ENCODE results near the gene THAP9. TPM values are rescaled to one million over a fixed set of nuclear protein-coding genes. Genes with fewer than 3 reads are reported as not detected.

THAP9 gene
- total RNA-seq, 1 experiment from 2014 or later = 7.9 TPM

DNA sequence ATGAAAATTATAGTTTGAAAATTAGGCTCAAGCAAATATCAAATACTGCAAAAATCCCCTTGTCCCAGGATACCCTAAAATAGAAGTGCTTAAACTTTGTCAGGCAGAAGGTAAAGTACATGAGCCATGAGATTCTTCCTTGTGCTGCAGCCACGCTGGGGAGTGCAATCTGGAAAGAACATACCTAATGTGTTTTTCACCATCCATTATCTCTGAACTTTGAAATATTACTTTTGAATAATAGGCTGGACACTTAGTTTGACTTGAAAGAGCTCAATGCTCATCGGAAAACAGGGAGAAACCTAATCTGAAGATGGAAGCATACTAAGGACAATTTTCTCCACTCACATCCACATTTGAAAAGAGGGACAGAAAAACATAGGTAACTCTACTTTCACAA, 18.9 kb downstream of the THAP9 start:
- H3K4me3 Mint-ChIP-seq (ENCODE audit: unreplicated experiment) = no peak overlapping the region
- CTCF ChIA-PET = no interaction called here
- no TSS peak for BruUV-seq (replicated peaks)

DNA sequence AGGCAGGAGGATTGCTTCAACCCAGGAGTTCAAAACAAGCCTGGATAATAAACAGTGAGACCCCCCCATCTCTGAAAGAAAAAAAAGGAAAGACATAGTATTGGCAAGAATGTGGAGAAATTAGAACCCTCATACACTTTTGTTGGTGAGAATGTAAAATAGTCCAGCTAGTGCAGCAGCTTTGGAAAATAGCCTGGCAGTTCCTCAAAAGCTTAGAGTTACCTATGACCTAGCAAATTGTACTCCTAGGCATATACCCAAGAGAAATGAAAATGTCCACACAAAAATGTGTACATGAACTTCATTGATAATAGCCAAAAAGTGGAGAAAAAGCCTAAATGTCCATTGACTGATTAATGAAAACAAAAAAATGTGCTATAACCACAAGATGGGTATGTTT, 21.3 kb downstream of the THAP9 start:
- Mint-ChIP-seq H3K9me3 (ENCODE audit: unreplicated experiment) (no peaks in the 10 kb centered on the region), H3K4me3 (ENCODE audit: unreplicated experiment) (no peak overlapping the region), H3K27ac (ENCODE audit: unreplicated experiment) (no peak overlapping the region), H3K27me3 (ENCODE audit: insufficient read depth, unreplicated experiment) (no peaks in the 10 kb centered on the region), H3K4me1 (ENCODE audit: low read depth, unreplicated experiment) (no peaks in the 10 kb centered on the region), H3K36me3 (ENCODE audit: insufficient read depth, unreplicated experiment) (peaks cover 6% of the 10 kb centered on the region)
- Histone ChIP-seq H3K36me3 (ENCODE audit: control insufficient read depth, insufficient read depth, low read length) (no peaks in the 10 kb centered on the region; the same call in 1 of the 2 replicates), H3K27me3 (replicated peaks; ENCODE audit: control insufficient read depth, insufficient read depth, low read length) (no peaks in the 10 kb centered on the region), H3K9me3 (no peaks in the 10 kb centered on the region), H3K4me1 (no peaks in the 10 kb centered on the region; the same call in 1 of the 2 replicates), H3K4me3 (ENCODE audit: low read depth, low read length) (no peak overlapping the region)
- TF ChIP-seq, protein P1, sequence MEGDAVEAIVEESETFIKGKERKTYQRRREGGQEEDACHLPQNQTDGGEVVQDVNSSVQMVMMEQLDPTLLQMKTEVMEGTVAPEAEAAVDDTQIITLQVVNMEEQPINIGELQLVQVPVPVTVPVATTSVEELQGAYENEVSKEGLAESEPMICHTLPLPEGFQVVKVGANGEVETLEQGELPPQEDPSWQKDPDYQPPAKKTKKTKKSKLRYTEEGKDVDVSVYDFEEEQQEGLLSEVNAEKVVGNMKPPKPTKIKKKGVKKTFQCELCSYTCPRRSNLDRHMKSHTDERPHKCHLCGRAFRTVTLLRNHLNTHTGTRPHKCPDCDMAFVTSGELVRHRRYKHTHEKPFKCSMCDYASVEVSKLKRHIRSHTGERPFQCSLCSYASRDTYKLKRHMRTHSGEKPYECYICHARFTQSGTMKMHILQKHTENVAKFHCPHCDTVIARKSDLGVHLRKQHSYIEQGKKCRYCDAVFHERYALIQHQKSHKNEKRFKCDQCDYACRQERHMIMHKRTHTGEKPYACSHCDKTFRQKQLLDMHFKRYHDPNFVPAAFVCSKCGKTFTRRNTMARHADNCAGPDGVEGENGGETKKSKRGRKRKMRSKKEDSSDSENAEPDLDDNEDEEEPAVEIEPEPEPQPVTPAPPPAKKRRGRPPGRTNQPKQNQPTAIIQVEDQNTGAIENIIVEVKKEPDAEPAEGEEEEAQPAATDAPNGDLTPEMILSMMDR (IDR thresholded peaks at IDR 0.05; ENCODE audit: insufficient read depth in 1 of 2, low read depth in 1 of 2, low read length in 1 of 2, severe bottlenecking in 1 of 2, unreplicated experiment in 1 of 2) = no peak
- no TSS peak for BruUV-seq (replicated peaks)
- CTCF ChIA-PET = no interaction called here
- intact Hi-C loops (cut with micrococcal nuclease; ENCODE audit: unreplicated experiment) = no loop called here
- POLR2A ChIA-PET = no interaction called here
- DNase-seq = no peak

More for the DNA sequence above, 18.9 kb downstream of the THAP9 start:
- TF ChIP-seq, protein P1 (IDR thresholded peaks at IDR 0.05; ENCODE audit: insufficient read depth in 1 of 2, low read depth in 1 of 2, low read length in 1 of 2, severe bottlenecking in 1 of 2, unreplicated experiment in 1 of 2) = no peak
- POLR2A ChIA-PET = no interaction called here
- Histone ChIP-seq H3K36me3 (ENCODE audit: control insufficient read depth, insufficient read depth, low read length) (no peaks in the 10 kb centered on the region; the same call in 1 of the 2 replicates), H3K9me3 (no peaks in the 10 kb centered on the region), H3K27me3 (replicated peaks; ENCODE audit: control insufficient read depth, insufficient read depth, low read length) (no peaks in the 10 kb centered on the region), H3K4me3 (ENCODE audit: low read depth, low read length) (no peak overlapping the region), H3K4me1 (no peaks in the 10 kb centered on the region; the same call in 1 of the 2 replicates)
- Mint-ChIP-seq H3K4me1 (ENCODE audit: low read depth, unreplicated experiment) (no peaks in the 10 kb centered on the region), H3K27me3 (ENCODE audit: insufficient read depth, unreplicated experiment) (no peaks in the 10 kb centered on the region), H3K36me3 (ENCODE audit: insufficient read depth, unreplicated experiment) (peaks cover 6% of the 10 kb centered on the region), H3K9me3 (ENCODE audit: unreplicated experiment) (no peaks in the 10 kb centered on the region), H3K27ac (ENCODE audit: unreplicated experiment) (no peak overlapping the region)
- intact Hi-C loops (cut with micrococcal nuclease; ENCODE audit: unreplicated experiment) = no loop called here
- no peak for DNase-seq

DNA sequence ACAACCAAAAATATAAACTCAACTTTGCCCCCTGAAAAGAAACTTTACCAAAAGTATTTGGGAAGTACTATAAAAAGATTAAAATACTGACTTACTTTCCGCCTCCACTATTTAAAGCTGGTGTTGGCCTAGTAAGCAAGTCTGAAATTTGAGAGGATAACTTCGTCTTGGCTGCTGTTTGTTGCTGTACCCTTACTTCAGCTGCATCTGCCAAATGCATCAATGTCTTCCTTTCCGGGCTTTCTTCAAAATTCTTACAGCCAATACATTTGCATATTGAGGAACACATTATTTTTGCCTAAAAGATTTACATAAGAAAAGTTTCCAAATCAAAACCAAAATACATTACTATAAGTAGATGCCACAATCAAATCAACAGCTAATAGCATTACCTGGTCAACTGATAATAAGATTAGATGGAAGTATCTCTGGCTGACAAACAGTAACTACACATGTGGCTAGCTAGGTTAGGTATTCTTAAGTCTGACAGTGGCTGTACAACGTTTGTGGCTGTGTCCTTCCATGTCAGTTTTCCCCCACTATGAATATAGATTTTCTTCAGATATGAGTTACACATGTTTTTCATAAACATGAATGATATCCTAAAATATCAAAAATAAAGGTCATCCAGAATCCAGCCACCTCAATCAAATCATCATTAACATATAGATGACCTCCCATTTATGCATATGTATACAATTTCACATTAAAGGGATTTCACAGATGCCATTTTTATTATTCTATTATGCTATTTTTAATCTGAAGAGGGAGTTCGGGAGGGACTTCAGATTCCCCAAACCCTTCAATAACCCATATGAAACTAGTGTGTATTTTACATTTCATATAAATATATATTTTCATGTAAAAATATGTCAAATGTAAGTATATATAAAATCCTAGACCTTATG, 30.6 kb downstream of the THAP9 start:
- ChIA-PET CTCF (no interaction called here), POLR2A (no interaction called here)
- intact Hi-C loops (cut with micrococcal nuclease; ENCODE audit: unreplicated experiment) = no loop called here
- H3K4me1 Mint-ChIP-seq (ENCODE audit: low read depth, unreplicated experiment) = no peaks in the 10 kb centered on the region
- no peaks in the 10 kb centered on the region for H3K9me3 ChIP-seq
- H3K9me3 Mint-ChIP-seq (ENCODE audit: unreplicated experiment) = no peaks in the 10 kb centered on the region
- H3K36me3 Mint-ChIP-seq (ENCODE audit: insufficient read depth, unreplicated experiment) = peaks cover 39% of the 10 kb centered on the region
- TF ChIP-seq, protein P1 (IDR thresholded peaks at IDR 0.05; ENCODE audit: insufficient read depth in 1 of 2, low read depth in 1 of 2, low read length in 1 of 2, severe bottlenecking in 1 of 2, unreplicated experiment in 1 of 2) = no peak
- no peaks in the 10 kb centered on the region for H3K27me3 ChIP-seq (replicated peaks; ENCODE audit: control insufficient read depth, insufficient read depth, low read length)
- H3K4me3 ChIP-seq (ENCODE audit: low read depth, low read length) = no peak overlapping the region
- H3K36me3 ChIP-seq (ENCODE audit: control insufficient read depth, insufficient read depth, low read length) = no peaks in the 10 kb centered on the region
- no peak for DNase-seq
- no peak overlapping the region for H3K27ac Mint-ChIP-seq (ENCODE audit: unreplicated experiment)
- H3K4me3 Mint-ChIP-seq (ENCODE audit: unreplicated experiment) = no peak overlapping the region
- BruUV-seq (replicated peaks) = no TSS peak
- H3K4me1 ChIP-seq = peaks cover 10% of the 10 kb centered on the region
- H3K27me3 Mint-ChIP-seq (ENCODE audit: insufficient read depth, unreplicated experiment) = no peaks in the 10 kb centered on the region
